CD4-positive, alpha-beta memory T cell (primary cell): ENCODE measurements around the gene AGFG2. TPM values are rescaled to one million over a fixed set of nuclear protein-coding genes. Genes with fewer than 3 reads are reported as not detected.

ENCODE experiments used
- CTCF ChIA-PET: fragments of 350-600 bp; sonication (Branson Sonifier 250); formaldehyde crosslinking; loops from one replicate; lab custom pipeline; 2021; ENCODE audit warnings: inconsistent platforms; ENCODE audit not compliant: partially characterized antibody; lab: Charles Lee
- POLR2A ChIA-PET: fragments of 350-600 bp; sonication (Branson Sonifier 250); formaldehyde crosslinking; loops from one replicate; lab custom pipeline; 2021; ENCODE audit not compliant: partially characterized antibody; lab: Charles Lee
- DNase-seq, 5 donors: peaks; one replicate each; pipeline versions ENCODE4 v3.0.0 to v3.0.0-alpha.2; 2020 to 2022; ENCODE audit warnings: mixed read lengths in 1 of 5
- H3K27ac ChIP-seq: one replicate; pipeline ENCODE4 v1.7.0; 2013; ENCODE audit warnings: low read depth, low read length
- H3K27me3 ChIP-seq: 2 replicates; pipeline ENCODE4 v1.7.0; 2013; ENCODE audit warnings: mild to moderate bottlenecking, low read length, moderate library complexity; ENCODE audit not compliant: insufficient read depth
- H3K36me3 ChIP-seq: 2 replicates; pipeline ENCODE4 v1.7.0; 2013; ENCODE audit warnings: mild to moderate bottlenecking, low read length, moderate library complexity; ENCODE audit not compliant: insufficient read depth
- H3K4me1 ChIP-seq: 2 replicates; pipeline ENCODE4 v1.7.0; 2013; ENCODE audit warnings: mild to moderate bottlenecking, low read length, moderate library complexity; ENCODE audit not compliant: insufficient read depth
- H3K4me3 ChIP-seq, 2 donors: one replicate each; pipeline ENCODE4 v1.7.0; 2013; ENCODE audit warnings: low read length in 2 of 2, mild to moderate bottlenecking in 1 of 2
- H3K9me3 ChIP-seq, 2 donors: one replicate each; pipeline ENCODE4 v1.7.0; 2013; ENCODE audit warnings: low read length in 2 of 2, control low read depth in 1 of 2; ENCODE audit not compliant: control insufficient read depth in 1 of 2
- H3K27ac Mint-ChIP-seq, 7 donors: one replicate each; pipeline ENCODE4 v1.8.0; 2020 to 2021; ENCODE audit warnings: mixed read lengths in 7 of 7, mild to moderate bottlenecking in 6 of 7, inconsistent platforms in 3 of 7, moderate library complexity in 3 of 7
- H3K27me3 Mint-ChIP-seq, 2 donors: one replicate each; pipeline ENCODE4 v1.8.0; 2020 to 2021; ENCODE audit warnings: mixed read lengths in 2 of 2
- H3K36me3 Mint-ChIP-seq, 2 donors: one replicate each; pipeline ENCODE4 v1.8.0; 2020 to 2021; ENCODE audit warnings: mixed read lengths in 2 of 2, inconsistent platforms in 1 of 2, mild to moderate bottlenecking in 1 of 2
- H3K4me1 Mint-ChIP-seq, 4 donors: one replicate each; pipeline ENCODE4 v1.8.0; 2020 to 2021; ENCODE audit warnings: mixed read lengths in 4 of 4, mild to moderate bottlenecking in 1 of 4
- H3K4me3 Mint-ChIP-seq, 8 donors: one replicate each; pipeline ENCODE4 v1.8.0; 2020 to 2021; ENCODE audit warnings: mixed read lengths in 8 of 8, mild to moderate bottlenecking in 7 of 8, moderate library complexity in 6 of 8, inconsistent platforms in 3 of 8
- H3K9me3 Mint-ChIP-seq, 8 donors: one replicate each; pipeline ENCODE4 v1.8.0; 2020 to 2021; ENCODE audit warnings: mixed read lengths in 8 of 8, mild to moderate bottlenecking in 5 of 8, inconsistent platforms in 3 of 8, moderate library complexity in 1 of 8
- intact Hi-C: fragments of 100-400 bp; cut with micrococcal nuclease; formaldehyde crosslinking; loops from one replicate; pipeline ENCODE4 v1.15.1; 2023
- polyA plus RNA-seq, 2 donors: library from polyadenylated mRNA; unstranded; fragments of 300-500 nt; fragmentation: Illumina TruSeq; gene quantifications; one replicate each; pipeline ENCODE4 v1.2.3, GENCODE V29; 2021
- total RNA-seq, 2 experiments: library from RNA; stranded (reverse); gene quantifications; one replicate each; pipeline ENCODE4 v1.2.3, GENCODE V29; 2021

Gene AGFG2
- total and polyA plus RNA-seq, 4 experiments from 2014 or later: 19.7 to 58.3 (median 46.1) TPM

GRCh38 chr7:100612730-100613390 lies 73.9 kb downstream of the AGFG2 start:
- Histone ChIP-seq H3K36me3 (no peaks in the 10 kb centered on the region), H3K4me3 (peak overlapping the region; percentile 74 to 96), H3K27me3 (no peaks in the 10 kb centered on the region), H3K9me3 (no peaks in the 10 kb centered on the region), H3K4me1 (peaks cover 18% of the 10 kb centered on the region), H3K27ac (peak overlapping the region; percentile 85)
- Mint-ChIP-seq H3K27ac (peak overlapping the region in 5 of 7 donors; percentile 90 to 96 (median 92)), H3K27me3 (no peaks in the 10 kb centered on the region), H3K4me1 (peaks cover 14 to 30% (median 21%) of the 10 kb centered on the region in 4 donors), H3K9me3 (peaks cover 0 to 2% (median 0%) of the 10 kb centered on the region in 8 donors), H3K36me3 (peaks cover 0 to 11% of the 10 kb centered on the region in 2 donors), H3K4me3 (peak overlapping the region; percentile 89 to 99 (median 91))
- intact Hi-C loops: loop anchor here (1.0 kb wide), 6 partner anchors 9 to 239 kb away; partner anchors contain the start of genes FBXO24, GNB2, LRCH4 and SLC12A9
- DNase-seq: peak in 2 of 5 donors; percentile 21 to 31
- ChIA-PET CTCF (interaction anchor here (0.7 to 5.1 kb wide), 15 partner anchors 9 to 482 kb away, joined by 3 to 52 read pairs (median 4); partner anchors contain the start of genes FBXO24, LRCH4 and POP7), POLR2A (interaction anchor here (0.6 to 5.2 kb wide), 33 partner anchors 9 to 405 kb away, joined by 3 to 103 read pairs (median 5); partner anchors contain the start of genes AGFG2, FBXO24, GIGYF1 and GNB2)

DNA sequence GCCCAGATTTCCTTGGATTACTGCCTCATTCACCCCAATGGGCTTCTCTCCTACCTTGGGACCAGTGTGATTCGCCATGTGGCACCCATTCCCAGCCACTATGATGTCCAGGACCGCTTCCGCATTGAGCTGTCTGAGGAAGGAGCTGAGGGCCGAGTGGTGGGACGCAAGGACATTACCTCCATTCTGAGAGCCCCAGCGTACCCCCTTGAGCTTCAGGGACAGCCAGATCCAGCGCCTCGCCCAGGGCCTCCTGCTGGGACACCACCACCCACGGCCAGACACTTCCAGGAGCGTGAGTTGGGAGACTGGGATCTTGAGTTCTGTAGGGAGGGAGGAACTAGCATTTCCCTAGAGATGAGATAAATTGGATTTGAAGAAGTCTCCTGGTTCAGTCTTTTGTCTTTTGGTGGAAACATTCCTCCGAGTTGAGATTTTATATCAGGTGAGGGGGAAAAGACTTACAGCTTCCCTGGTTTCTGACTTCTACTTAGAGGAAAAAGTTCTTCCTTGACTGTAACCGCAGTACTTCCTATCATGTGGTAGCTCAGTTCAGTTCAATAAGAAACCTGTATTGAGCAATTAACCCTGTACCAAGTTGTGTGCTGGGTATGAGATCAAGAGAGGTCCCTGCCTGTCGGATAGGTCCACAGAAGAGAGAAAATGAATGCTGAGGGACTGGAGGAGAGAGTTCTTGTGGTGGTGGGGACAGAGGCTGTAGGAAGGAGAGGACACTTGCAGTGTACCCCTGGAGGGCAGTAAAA lies 74.6 kb downstream of the AGFG2 start:
- H3K4me1 Mint-ChIP-seq: peaks cover 14 to 30% (median 21%) of the 10 kb centered on the region in 4 donors
- Histone ChIP-seq H3K27ac (peak overlapping the region; percentile 85), H3K36me3 (no peaks in the 10 kb centered on the region), H3K4me3 (peak overlapping the region in 1 of 2 donors; percentile 34), H3K4me1 (peaks cover 18% of the 10 kb centered on the region), H3K27me3 (no peaks in the 10 kb centered on the region), H3K9me3 (no peaks in the 10 kb centered on the region)
- peak in 1 of 5 donors; percentile 19 for DNase-seq
- peaks cover 0 to 2% (median 0%) of the 10 kb centered on the region in 8 donors for H3K9me3 Mint-ChIP-seq
- intact Hi-C loops: no loop called here
- no peaks in the 10 kb centered on the region for H3K27me3 Mint-ChIP-seq
- peak overlapping the region; percentile 60 to 92 (median 89) for H3K4me3 Mint-ChIP-seq
- H3K27ac Mint-ChIP-seq: peak overlapping the region; percentile 2 to 96 (median 63)
- peaks cover 0 to 11% of the 10 kb centered on the region in 2 donors for H3K36me3 Mint-ChIP-seq
- ChIA-PET CTCF (interaction anchor here (0.6 to 5.1 kb wide), 9 partner anchors 8 to 113 kb away, joined by 3 to 52 read pairs (median 6); partner anchors contain the start of genes FBXO24, LRCH4 and POP7), POLR2A (interaction anchor here (1.0 to 5.2 kb wide), 17 partner anchors 8 to 184 kb away, joined by 3 to 103 read pairs (median 14); partner anchors contain the start of genes FBXO24, GIGYF1, GNB2 and LRCH4)

- CTCF ChIA-PET: interaction anchor here (0.7 to 5.1 kb wide), 7 partner anchors 9 to 112 kb away, joined by 3 to 52 read pairs (median 8); partner anchors contain the start of gene POP7
- Mint-ChIP-seq H3K27ac (peak overlapping the region in 3 of 7 donors; percentile 2 to 43 (median 19)), H3K4me3 (peak overlapping the region in 3 of 8 donors; percentile 88 to 92 (median 92)), H3K27me3 (no peaks in the 10 kb centered on the region), H3K4me1 (peaks cover 14 to 30% (median 20%) of the 10 kb centered on the region in 4 donors), H3K36me3 (peaks cover 0 to 11% of the 10 kb centered on the region in 2 donors), H3K9me3 (peaks cover 0 to 2% (median 0%) of the 10 kb centered on the region in 8 donors)
- H3K27me3 ChIP-seq: no peaks in the 10 kb centered on the region
- H3K27ac ChIP-seq: no peak overlapping the region
- no peaks in the 10 kb centered on the region for H3K36me3 ChIP-seq
- intact Hi-C loops: no loop called here
- DNase-seq: no peak
- no peak overlapping the region for H3K4me3 ChIP-seq
- H3K4me1 ChIP-seq: peaks cover 18% of the 10 kb centered on the region
- H3K9me3 ChIP-seq: no peaks in the 10 kb centered on the region
- POLR2A ChIA-PET: interaction anchor here (1.1 to 5.2 kb wide), 8 partner anchors 11 to 75 kb away, joined by 4 to 103 read pairs (median 36); partner anchors contain the start of genes FBXO24, GNB2, LRCH4 and PCOLCE
Observed at GRCh38 chr7:100614308-100614861, 75.4 kb downstream of the AGFG2 start.

Other genes starting within 250 kb of the AGFG2 start
- gene SPDYE3, start 231.5 kb upstream of the AGFG2 start, total RNA-seq: not detected
- gene SPDYE3, start 231.5 kb upstream of the AGFG2 start, polyA plus RNA-seq: 1 to 10 TPM; 6.3 to 9.9 TPM
- 100 to 1,000 TPM; 104 to 117 TPM for gene PILRB, start 181.1 kb upstream of the AGFG2 start, total RNA-seq
- gene PILRB, start 181.1 kb upstream of the AGFG2 start, polyA plus RNA-seq: 1 to 10 TPM; 1.1 to 5.2 TPM
- gene PILRA, start 165.7 kb upstream of the AGFG2 start, total RNA-seq: 1 to 10 TPM; 5.7 to 5.8 TPM
- gene PILRA, start 165.7 kb upstream of the AGFG2 start, polyA plus RNA-seq: under 1 TPM in 1 of 2 donors, not detected in 1; 0.32 TPM
- gene ZCWPW1, start 110.5 kb upstream of the AGFG2 start, total RNA-seq: 10 to 100 TPM; 10.1 to 12.4 TPM
- 1 to 10 TPM; 5.0 to 6.1 TPM for gene ZCWPW1, start 110.5 kb upstream of the AGFG2 start, polyA plus RNA-seq
- 10 to 100 TPM; 57.3 to 58.8 TPM for gene MEPCE, start 109.4 kb upstream of the AGFG2 start, total RNA-seq
- gene MEPCE, start 109.4 kb upstream of the AGFG2 start, polyA plus RNA-seq: 10 to 100 TPM in 1 of 2 donors, 1 to 10 TPM in 1; 7.9 to 11.8 TPM
- 10 to 100 TPM; 77.7 to 83.8 TPM for gene PPP1R35, start 102.7 kb upstream of the AGFG2 start, total RNA-seq
- 10 to 100 TPM; 28.6 to 49.7 TPM for gene PPP1R35, start 102.7 kb upstream of the AGFG2 start, polyA plus RNA-seq
- 1 to 10 TPM; 4.6 to 5.7 TPM for gene SPACDR, start 74.9 kb upstream of the AGFG2 start, total RNA-seq
- under 1 TPM; 0.26 to 0.34 TPM for gene SPACDR, start 74.9 kb upstream of the AGFG2 start, polyA plus RNA-seq
- 100 to 1,000 TPM; 144 to 154 TPM for gene TSC22D4, start 60.0 kb upstream of the AGFG2 start, total RNA-seq
- gene TSC22D4, start 60.0 kb upstream of the AGFG2 start, polyA plus RNA-seq: 10 to 100 TPM; 30.0 to 34.5 TPM
- under 1 TPM; 0.38 to 0.58 TPM for gene NYAP1, start 55.3 kb upstream of the AGFG2 start, total RNA-seq
- gene NYAP1, start 55.3 kb upstream of the AGFG2 start, polyA plus RNA-seq: not detected
- 100 to 1,000 TPM; 119 to 126 TPM for gene SAP25, start 34.7 kb downstream of the AGFG2 start, total RNA-seq
- under 1 TPM in 1 of 2 donors, not detected in 1; 0.72 TPM for gene SAP25, start 34.7 kb downstream of the AGFG2 start, polyA plus RNA-seq
- 100 to 1,000 TPM; 392 to 412 TPM for gene LRCH4, start 46.9 kb downstream of the AGFG2 start, total RNA-seq
- gene LRCH4, start 46.9 kb downstream of the AGFG2 start, polyA plus RNA-seq: 100 to 1,000 TPM; 119 to 167 TPM
- gene FBXO24, start 47.1 kb downstream of the AGFG2 start, total RNA-seq: 1 to 10 TPM; 1.6 to 2.1 TPM
- under 1 TPM; 0.36 to 0.77 TPM for gene FBXO24, start 47.1 kb downstream of the AGFG2 start, polyA plus RNA-seq
- gene PCOLCE, start 63.2 kb downstream of the AGFG2 start, total RNA-seq: 10 to 100 TPM in 1 of 2 experiments, 1 to 10 TPM in 1; 7.2 to 10.6 TPM
- gene PCOLCE, start 63.2 kb downstream of the AGFG2 start, polyA plus RNA-seq: 1 to 10 TPM; 1.3 to 1.6 TPM
- 10 to 100 TPM; 13.4 to 15.6 TPM for gene MOSPD3, start 73.3 kb downstream of the AGFG2 start, total RNA-seq
- gene MOSPD3, start 73.3 kb downstream of the AGFG2 start, polyA plus RNA-seq: 10 to 100 TPM; 24.6 to 32.1 TPM
- gene TFR2, start 102.3 kb downstream of the AGFG2 start, total RNA-seq: 1 to 10 TPM; 5.4 to 6.2 TPM
- 1 to 10 TPM in 1 of 2 donors, under 1 TPM in 1; 0.75 to 2.8 TPM for gene TFR2, start 102.3 kb downstream of the AGFG2 start, polyA plus RNA-seq
- gene ACTL6B, start 117.2 kb downstream of the AGFG2 start, total RNA-seq: not detected
- gene ACTL6B, start 117.2 kb downstream of the AGFG2 start, polyA plus RNA-seq: not detected
- 100 to 1,000 TPM; 138 to 144 TPM for gene GNB2, start 134.5 kb downstream of the AGFG2 start, total RNA-seq
- 10 to 100 TPM; 48.3 to 60.7 TPM for gene GNB2, start 134.5 kb downstream of the AGFG2 start, polyA plus RNA-seq
- 100 to 1,000 TPM; 116 to 118 TPM for gene GIGYF1, start 155.0 kb downstream of the AGFG2 start, total RNA-seq
- gene GIGYF1, start 155.0 kb downstream of the AGFG2 start, polyA plus RNA-seq: 1 to 10 TPM in 1 of 2 donors, under 1 TPM in 1; 0.19 to 3.1 TPM
- 10 to 100 TPM; 14.6 to 16.0 TPM for gene POP7, start 166.9 kb downstream of the AGFG2 start, total RNA-seq
- 10 to 100 TPM; 43.7 to 49.9 TPM for gene POP7, start 166.9 kb downstream of the AGFG2 start, polyA plus RNA-seq
- not detected for gene EPO, start 181.3 kb downstream of the AGFG2 start, total RNA-seq
- not detected for gene EPO, start 181.3 kb downstream of the AGFG2 start, polyA plus RNA-seq
- gene ZAN, start 194.4 kb downstream of the AGFG2 start, total RNA-seq: not detected
- not detected for gene ZAN, start 194.4 kb downstream of the AGFG2 start, polyA plus RNA-seq